OCI-LY7 (cell line): ENCODE data around the gene OR13C4. TPM values are rescaled to one million over a fixed set of nuclear protein-coding genes. Genes with fewer than 3 reads are reported as not detected.

Experiments
- BruUV-seq: library from RNA; stranded (reverse); fragments of 400-500 nt; replicated peaks from 2 replicates; lab custom pipeline; 2021; lab: Mats Ljungman, UMichigan
- CTCF ChIA-PET: fragments of 300-600 bp; sonication (Branson Sonifier 250); formaldehyde crosslinking; loops from one replicate; lab custom pipeline; 2022; ENCODE audit warnings: antibody characterized with exemption; ENCODE audit not compliant: unreplicated experiment; lab: Charles Lee
- POLR2A ChIA-PET: fragments of 300-600 bp; sonication (Branson Sonifier 250); formaldehyde crosslinking; loops from one replicate; lab custom pipeline; 2022; ENCODE audit warnings: antibody characterized with exemption; lab: Charles Lee
- DNase-seq: peaks from one replicate; pipeline ENCODE4 v3.0.0-alpha.2; 2015; ENCODE audit warnings: low spot score
- H2AFZ ChIP-seq: fragments of 200-600 bp; sonication (generic), shearing (Covaris generic); 2 replicates; pipeline ENCODE4 v1.6.1; 2014; ENCODE audit warnings: mild to moderate bottlenecking, antibody characterized with exemption, low read length, moderate library complexity
- H3K27ac ChIP-seq: fragments of 200-600 bp; sonication (generic); 2 replicates; pipeline ENCODE4 v1.5.1; 2014; ENCODE audit warnings: mixed run types, low read depth, mild to moderate bottlenecking, moderate library complexity, low read length, inconsistent platforms; ENCODE audit not compliant: poor library complexity, severe bottlenecking
- H3K36me3 ChIP-seq: fragments of 200-600 bp; sonication (generic); 2 replicates; pipeline ENCODE4 v1.6.1; 2014; ENCODE audit warnings: mild to moderate bottlenecking, antibody characterized with exemption, low read length, moderate library complexity, mixed read lengths; ENCODE audit not compliant: insufficient read depth
- H3K4me1 ChIP-seq: fragments of 200-600 bp; sonication (generic); 2 replicates; pipeline ENCODE4 v1.5.1; 2014; ENCODE audit warnings: mild to moderate bottlenecking, low read length; ENCODE audit not compliant: insufficient read depth, poor library complexity, severe bottlenecking
- H3K4me2 ChIP-seq: fragments of 200-600 bp; sonication (generic); 2 replicates; pipeline ENCODE4 v1.6.1; 2014; ENCODE audit warnings: mild to moderate bottlenecking, low read length
- H3K4me3 ChIP-seq: fragments of 200-600 bp; sonication (generic); 2 replicates; pipeline ENCODE4 v1.5.1; 2014; ENCODE audit warnings: mild to moderate bottlenecking, low read depth, low read length; ENCODE audit not compliant: poor library complexity, severe bottlenecking
- H3K79me2 ChIP-seq: fragments of 200-600 bp; sonication (generic); 2 replicates; pipeline ENCODE4 v1.6.1; 2016; ENCODE audit warnings: low read depth, mild to moderate bottlenecking, low read length, moderate library complexity, mixed read lengths; ENCODE audit not compliant: insufficient read depth
- H3K9me2 ChIP-seq: fragments of 200-600 bp; sonication (generic); 2 replicates; pipeline ENCODE4 v1.6.1; 2016; ENCODE audit warnings: mild to moderate bottlenecking, low read length, mixed read lengths; ENCODE audit not compliant: insufficient read depth
- H3K9me3 ChIP-seq: fragments of 200-600 bp; sonication (generic); 2 replicates; pipeline ENCODE4 v1.6.1; 2014; ENCODE audit warnings: mild to moderate bottlenecking, mixed run types, low read length, mixed read lengths
- H4K20me1 ChIP-seq: fragments of 200-600 bp; sonication (generic); 2 replicates; pipeline ENCODE4 v1.6.1; 2014; ENCODE audit warnings: mild to moderate bottlenecking, antibody characterized with exemption, low read length, moderate library complexity, mixed read lengths; ENCODE audit not compliant: insufficient read depth
- EZH2phosphoT487 ChIP-seq: fragments of 200-600 bp; sonication (generic); IDR thresholded peaks from 2 replicates; pipeline ENCODE4 v1.6.1; 2018; ENCODE audit warnings: low read depth, borderline replicate concordance, mild to moderate bottlenecking, mixed run types, antibody characterized with exemption, low read length, moderate library complexity, mixed read lengths
- intact Hi-C: fragments of 100-400 bp; cut with micrococcal nuclease; formaldehyde crosslinking; loops from one replicate; pipeline ENCODE4 v1.10.0; 2022; ENCODE audit not compliant: unreplicated experiment
- total RNA-seq, 2 experiments: library from RNA; depleted of rRNA in 1 of 2; stranded (reverse); fragments of >200 nt in 1 of 2; shearing (Covaris generic) in 1 of 2; gene quantifications; 2 replicates each; pipeline ENCODE4 v1.2.3, GENCODE V29; 2014 to 2022
- TF ChIP-seq, protein P1 (sequence below): fragments of 200-600 bp; sonication (generic); conservative IDR thresholded peaks from 2 replicates; pipeline ENCODE4 v1.5.1; 2014; ENCODE audit warnings: mild to moderate bottlenecking, antibody characterized with exemption, low read length, moderate library complexity, mixed read lengths

Gene OR13C4
- total RNA-seq, 2 experiments from 2014 or later: not detected

GRCh38 chr9:104514901-104515300, 12.1 kb downstream of the OR13C4 start:
- no TSS peak for BruUV-seq
- H3K4me1 ChIP-seq: no peaks in the 10 kb centered on the region
- TF ChIP-seq EZH2phosphoT487: no peak
- TF ChIP-seq, protein P1, sequence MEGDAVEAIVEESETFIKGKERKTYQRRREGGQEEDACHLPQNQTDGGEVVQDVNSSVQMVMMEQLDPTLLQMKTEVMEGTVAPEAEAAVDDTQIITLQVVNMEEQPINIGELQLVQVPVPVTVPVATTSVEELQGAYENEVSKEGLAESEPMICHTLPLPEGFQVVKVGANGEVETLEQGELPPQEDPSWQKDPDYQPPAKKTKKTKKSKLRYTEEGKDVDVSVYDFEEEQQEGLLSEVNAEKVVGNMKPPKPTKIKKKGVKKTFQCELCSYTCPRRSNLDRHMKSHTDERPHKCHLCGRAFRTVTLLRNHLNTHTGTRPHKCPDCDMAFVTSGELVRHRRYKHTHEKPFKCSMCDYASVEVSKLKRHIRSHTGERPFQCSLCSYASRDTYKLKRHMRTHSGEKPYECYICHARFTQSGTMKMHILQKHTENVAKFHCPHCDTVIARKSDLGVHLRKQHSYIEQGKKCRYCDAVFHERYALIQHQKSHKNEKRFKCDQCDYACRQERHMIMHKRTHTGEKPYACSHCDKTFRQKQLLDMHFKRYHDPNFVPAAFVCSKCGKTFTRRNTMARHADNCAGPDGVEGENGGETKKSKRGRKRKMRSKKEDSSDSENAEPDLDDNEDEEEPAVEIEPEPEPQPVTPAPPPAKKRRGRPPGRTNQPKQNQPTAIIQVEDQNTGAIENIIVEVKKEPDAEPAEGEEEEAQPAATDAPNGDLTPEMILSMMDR: no peak
- no peaks in the 10 kb centered on the region for H3K79me2 ChIP-seq
- H3K4me2 ChIP-seq: no peak overlapping the region
- H3K4me3 ChIP-seq: no peak overlapping the region
- POLR2A ChIA-PET: no interaction called here
- H3K36me3 ChIP-seq: no peaks in the 10 kb centered on the region
- H2AFZ ChIP-seq: no peak overlapping the region
- CTCF ChIA-PET: no interaction called here
- DNase-seq: no peak
- H4K20me1 ChIP-seq: 0 out of 2 replicates have a peak, but pooled peaks cover 3% of the 10 kb centered on the region
- no peaks in the 10 kb centered on the region for H3K9me2 ChIP-seq
- H3K27ac ChIP-seq: no peak overlapping the region
- H3K9me3 ChIP-seq: no peaks in the 10 kb centered on the region
- intact Hi-C loops: no loop called here

GRCh38 chr9:104506565-104506964, 20.4 kb downstream of the OR13C4 start:
- Histone ChIP-seq H4K20me1 (no peaks in the 10 kb centered on the region), H3K79me2 (no peaks in the 10 kb centered on the region), H3K4me2 (no peak overlapping the region), H3K27ac (no peak overlapping the region), H3K4me1 (no peaks in the 10 kb centered on the region), H3K9me3 (no peaks in the 10 kb centered on the region), H3K9me2 (no peaks in the 10 kb centered on the region), H3K4me3 (no peak overlapping the region), H2AFZ (no peak overlapping the region), H3K36me3 (no peaks in the 10 kb centered on the region)
- no peak for DNase-seq
- no TSS peak for BruUV-seq
- intact Hi-C loops: no loop called here
- TF ChIP-seq, protein P1: no peak
- no peak for TF ChIP-seq EZH2phosphoT487
- POLR2A ChIA-PET: no interaction called here
- CTCF ChIA-PET: no interaction called here

DNA sequence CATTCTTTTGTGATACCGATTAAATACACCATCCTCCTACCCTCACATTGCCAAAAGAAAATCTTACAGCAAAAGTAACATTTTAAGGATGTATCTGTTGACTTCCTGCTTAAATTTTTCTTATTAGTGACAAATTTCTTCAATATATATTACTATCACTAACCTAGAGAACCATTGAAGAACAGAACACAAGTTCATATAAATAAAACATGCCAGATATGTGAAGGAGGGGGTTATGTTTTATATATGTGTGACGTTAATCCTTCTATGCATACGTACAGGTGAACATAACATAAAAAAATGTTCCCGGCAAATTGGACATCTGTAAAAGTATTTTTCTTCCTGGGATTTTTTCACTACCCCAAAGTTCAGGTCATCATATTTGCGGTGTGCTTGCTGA, 23.0 kb downstream of the OR13C4 start, which contains the start of gene OR13F1:
Gene OR13F1, plus strand, starts transcription at position 301 of the 400 bp plus-strand sequence. Its CDS starts 0 bp downstream, at position 301.
- H3K4me1 ChIP-seq: no peaks in the 10 kb centered on the region
- H4K20me1 ChIP-seq: no peaks in the 10 kb centered on the region
- H3K9me2 ChIP-seq: no peaks in the 10 kb centered on the region
- H3K4me3 ChIP-seq: no peak within 1 kb of the TSS
- no peaks in the 10 kb centered on the region for H3K9me3 ChIP-seq
- BruUV-seq: no TSS peak
- H3K27ac ChIP-seq: no peak within 1 kb of the TSS
- H2AFZ ChIP-seq: no peak within 1 kb of the TSS
- TF ChIP-seq EZH2phosphoT487: no peak
- TF ChIP-seq, protein P1: no peak
- intact Hi-C loops: no loop called here
- H3K36me3 ChIP-seq: no peaks in the 10 kb centered on the region
- H3K79me2 ChIP-seq: no peaks in the 10 kb centered on the region
- H3K4me2 ChIP-seq: no peak within 1 kb of the TSS
- no peak for DNase-seq
- POLR2A ChIA-PET: no interaction called here
- CTCF ChIA-PET: no interaction called here
